OCI-LY7 (cell line): ENCODE results near the gene ANKRD62. TPM values are rescaled to one million over a fixed set of nuclear protein-coding genes. Genes with fewer than 3 reads are reported as not detected.

Experiments used
- BruUV-seq: library from RNA; stranded (reverse); fragments of 400-500 nt; replicated peaks from 2 replicates; lab custom pipeline; 2021; lab: Mats Ljungman, UMichigan
- CTCF ChIA-PET: fragments of 300-600 bp; sonication (Branson Sonifier 250); formaldehyde crosslinking; loops from one replicate; lab custom pipeline; 2022; ENCODE audit warnings: antibody characterized with exemption; ENCODE audit not compliant: unreplicated experiment; lab: Charles Lee
- POLR2A ChIA-PET: fragments of 300-600 bp; sonication (Branson Sonifier 250); formaldehyde crosslinking; loops from one replicate; lab custom pipeline; 2022; ENCODE audit warnings: antibody characterized with exemption; lab: Charles Lee
- DNase-seq: peaks from one replicate; pipeline ENCODE4 v3.0.0-alpha.2; 2015; ENCODE audit warnings: low spot score
- H2AFZ ChIP-seq: fragments of 200-600 bp; sonication (generic), shearing (Covaris generic); 2 replicates; pipeline ENCODE4 v1.6.1; 2014; ENCODE audit warnings: mild to moderate bottlenecking, antibody characterized with exemption, low read length, moderate library complexity
- H3K27ac ChIP-seq: fragments of 200-600 bp; sonication (generic); 2 replicates; pipeline ENCODE4 v1.5.1; 2014; ENCODE audit warnings: mixed run types, low read depth, mild to moderate bottlenecking, moderate library complexity, low read length, inconsistent platforms; ENCODE audit not compliant: poor library complexity, severe bottlenecking
- H3K36me3 ChIP-seq: fragments of 200-600 bp; sonication (generic); 2 replicates; pipeline ENCODE4 v1.6.1; 2014; ENCODE audit warnings: mild to moderate bottlenecking, antibody characterized with exemption, low read length, moderate library complexity, mixed read lengths; ENCODE audit not compliant: insufficient read depth
- H3K4me1 ChIP-seq: fragments of 200-600 bp; sonication (generic); 2 replicates; pipeline ENCODE4 v1.5.1; 2014; ENCODE audit warnings: mild to moderate bottlenecking, low read length; ENCODE audit not compliant: insufficient read depth, poor library complexity, severe bottlenecking
- H3K4me2 ChIP-seq: fragments of 200-600 bp; sonication (generic); 2 replicates; pipeline ENCODE4 v1.6.1; 2014; ENCODE audit warnings: mild to moderate bottlenecking, low read length
- H3K4me3 ChIP-seq: fragments of 200-600 bp; sonication (generic); 2 replicates; pipeline ENCODE4 v1.5.1; 2014; ENCODE audit warnings: mild to moderate bottlenecking, low read depth, low read length; ENCODE audit not compliant: poor library complexity, severe bottlenecking
- H3K79me2 ChIP-seq: fragments of 200-600 bp; sonication (generic); 2 replicates; pipeline ENCODE4 v1.6.1; 2016; ENCODE audit warnings: low read depth, mild to moderate bottlenecking, low read length, moderate library complexity, mixed read lengths; ENCODE audit not compliant: insufficient read depth
- H3K9me2 ChIP-seq: fragments of 200-600 bp; sonication (generic); 2 replicates; pipeline ENCODE4 v1.6.1; 2016; ENCODE audit warnings: mild to moderate bottlenecking, low read length, mixed read lengths; ENCODE audit not compliant: insufficient read depth
- H3K9me3 ChIP-seq: fragments of 200-600 bp; sonication (generic); 2 replicates; pipeline ENCODE4 v1.6.1; 2014; ENCODE audit warnings: mild to moderate bottlenecking, mixed run types, low read length, mixed read lengths
- H4K20me1 ChIP-seq: fragments of 200-600 bp; sonication (generic); 2 replicates; pipeline ENCODE4 v1.6.1; 2014; ENCODE audit warnings: mild to moderate bottlenecking, antibody characterized with exemption, low read length, moderate library complexity, mixed read lengths; ENCODE audit not compliant: insufficient read depth
- EZH2phosphoT487 ChIP-seq: fragments of 200-600 bp; sonication (generic); IDR thresholded peaks from 2 replicates; pipeline ENCODE4 v1.6.1; 2018; ENCODE audit warnings: low read depth, borderline replicate concordance, mild to moderate bottlenecking, mixed run types, antibody characterized with exemption, low read length, moderate library complexity, mixed read lengths
- intact Hi-C: fragments of 100-400 bp; cut with micrococcal nuclease; formaldehyde crosslinking; loops from one replicate; pipeline ENCODE4 v1.10.0; 2022; ENCODE audit not compliant: unreplicated experiment
- total RNA-seq, 2 experiments: library from RNA; depleted of rRNA in 1 of 2; stranded (reverse); fragments of >200 nt in 1 of 2; shearing (Covaris generic) in 1 of 2; gene quantifications; 2 replicates each; pipeline ENCODE4 v1.2.3, GENCODE V29; 2014 to 2022
- TF ChIP-seq, protein P1 (sequence below): fragments of 200-600 bp; sonication (generic); conservative IDR thresholded peaks from 2 replicates; pipeline ENCODE4 v1.5.1; 2014; ENCODE audit warnings: mild to moderate bottlenecking, antibody characterized with exemption, low read length, moderate library complexity, mixed read lengths

ANKRD62 gene
- total RNA-seq, 2 experiments from 2014 or later = 4.1 to 7.3 TPM

DNA sequence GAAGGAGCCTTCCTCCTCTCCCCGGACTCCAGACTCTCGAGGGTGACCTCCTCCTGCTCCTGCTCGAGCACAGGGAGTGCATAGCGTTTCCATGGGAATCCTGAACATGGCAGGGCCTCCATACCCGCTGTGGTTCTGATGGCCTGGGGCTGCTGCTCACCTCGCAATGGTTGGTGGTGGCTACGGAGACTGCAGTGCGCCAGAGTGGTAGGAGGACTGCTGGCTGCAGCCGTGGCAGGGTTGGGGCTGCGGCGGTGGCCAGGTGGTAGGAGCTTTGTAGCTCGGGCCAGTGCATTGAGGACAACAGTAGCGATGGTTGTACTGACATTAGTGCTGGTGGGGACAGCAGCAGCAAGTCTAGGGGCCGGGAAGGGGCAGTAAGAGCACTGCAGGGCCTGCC lies 32.0 kb upstream of the ANKRD62 start:
- DNase-seq = no peak
- BruUV-seq = no TSS peak
- no peaks in the 10 kb centered on the region for H4K20me1 ChIP-seq
- peak overlapping the region; percentile 81 for H3K4me2 ChIP-seq
- H3K9me3 ChIP-seq = no peaks in the 10 kb centered on the region
- no peaks in the 10 kb centered on the region; the same call in 1 of the 2 replicates for H3K36me3 ChIP-seq
- TF ChIP-seq, protein P1, sequence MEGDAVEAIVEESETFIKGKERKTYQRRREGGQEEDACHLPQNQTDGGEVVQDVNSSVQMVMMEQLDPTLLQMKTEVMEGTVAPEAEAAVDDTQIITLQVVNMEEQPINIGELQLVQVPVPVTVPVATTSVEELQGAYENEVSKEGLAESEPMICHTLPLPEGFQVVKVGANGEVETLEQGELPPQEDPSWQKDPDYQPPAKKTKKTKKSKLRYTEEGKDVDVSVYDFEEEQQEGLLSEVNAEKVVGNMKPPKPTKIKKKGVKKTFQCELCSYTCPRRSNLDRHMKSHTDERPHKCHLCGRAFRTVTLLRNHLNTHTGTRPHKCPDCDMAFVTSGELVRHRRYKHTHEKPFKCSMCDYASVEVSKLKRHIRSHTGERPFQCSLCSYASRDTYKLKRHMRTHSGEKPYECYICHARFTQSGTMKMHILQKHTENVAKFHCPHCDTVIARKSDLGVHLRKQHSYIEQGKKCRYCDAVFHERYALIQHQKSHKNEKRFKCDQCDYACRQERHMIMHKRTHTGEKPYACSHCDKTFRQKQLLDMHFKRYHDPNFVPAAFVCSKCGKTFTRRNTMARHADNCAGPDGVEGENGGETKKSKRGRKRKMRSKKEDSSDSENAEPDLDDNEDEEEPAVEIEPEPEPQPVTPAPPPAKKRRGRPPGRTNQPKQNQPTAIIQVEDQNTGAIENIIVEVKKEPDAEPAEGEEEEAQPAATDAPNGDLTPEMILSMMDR = no peak
- TF ChIP-seq EZH2phosphoT487 = no peak
- H2AFZ ChIP-seq = no peak overlapping the region
- peak overlapping the region; percentile 75 for H3K4me3 ChIP-seq
- ChIA-PET POLR2A (interaction anchor here (0.7 kb wide), 1 partner anchor 81 kb away, joined by 3 read pairs; no protein-coding TSS in a partner anchor), CTCF (interaction anchor here (1.0 kb wide), 1 partner anchor 15 kb away, joined by 3 read pairs; no protein-coding TSS in a partner anchor)
- H3K4me1 ChIP-seq = peaks cover 31% of the 10 kb centered on the region
- H3K27ac ChIP-seq = no peak overlapping the region
- intact Hi-C loops = no loop called here
- no peaks in the 10 kb centered on the region for H3K79me2 ChIP-seq
- H3K9me2 ChIP-seq = no peaks in the 10 kb centered on the region

GRCh38 chr18:12062974-12063373 lies 30.7 kb upstream of the ANKRD62 start:
- no peak overlapping the region for H2AFZ ChIP-seq
- DNase-seq = no peak
- H3K9me3 ChIP-seq = no peaks in the 10 kb centered on the region
- no peaks in the 10 kb centered on the region for H3K79me2 ChIP-seq
- intact Hi-C loops = no loop called here
- H3K27ac ChIP-seq = no peak overlapping the region
- no TSS peak for BruUV-seq
- H3K9me2 ChIP-seq = no peaks in the 10 kb centered on the region
- peaks cover 31% of the 10 kb centered on the region for H3K4me1 ChIP-seq
- no peaks in the 10 kb centered on the region; the same call in 1 of the 2 replicates for H3K36me3 ChIP-seq
- CTCF ChIA-PET = no interaction called here
- no peaks in the 10 kb centered on the region for H4K20me1 ChIP-seq
- POLR2A ChIA-PET = interaction anchor here (0.8 kb wide), 1 partner anchor 11 kb away, joined by 3 read pairs; no protein-coding TSS in a partner anchor
- H3K4me3 ChIP-seq = no peak overlapping the region
- H3K4me2 ChIP-seq = no peak overlapping the region
- TF ChIP-seq, protein P1 = no peak
- no peak for TF ChIP-seq EZH2phosphoT487

- H3K4me2 ChIP-seq = no peak overlapping the region
- intact Hi-C loops = no loop called here
- no peaks in the 10 kb centered on the region for H3K79me2 ChIP-seq
- ChIA-PET CTCF (no interaction called here), POLR2A (interaction anchor here (1.4 kb wide), 1 partner anchor 14 kb away, joined by 4 read pairs; no protein-coding TSS in a partner anchor)
- no peaks in the 10 kb centered on the region for H3K9me2 ChIP-seq
- no peaks in the 10 kb centered on the region for H3K9me3 ChIP-seq
- BruUV-seq = no TSS peak
- H3K4me1 ChIP-seq = peaks cover 31% of the 10 kb centered on the region
- no peaks in the 10 kb centered on the region; the same call in 1 of the 2 replicates for H3K36me3 ChIP-seq
- no peak overlapping the region for H3K27ac ChIP-seq
- H3K4me3 ChIP-seq = no peak overlapping the region
- H2AFZ ChIP-seq = no peak overlapping the region; the same call in 1 of the 2 replicates
- H4K20me1 ChIP-seq = no peaks in the 10 kb centered on the region
- no peak for DNase-seq
- no peak for TF ChIP-seq EZH2phosphoT487
- TF ChIP-seq, protein P1 = no peak
Observed at GRCh38 chr18:12064086-12064763, 29.4 kb upstream of the ANKRD62 start.
